GM12878 (cell line): ENCODE data around the gene ZNF581. TPM values are rescaled to one million over a fixed set of nuclear protein-coding genes. Genes with fewer than 3 reads are reported as not detected.

Source experiments
- ATAC-seq: fragments of 200-7000 bp; cut with Tn5 transposase; 3 replicates; pipeline ENCODE4 v1.9.1; 2020; ENCODE audit warnings: mild to moderate bottlenecking, moderate library complexity
- BruUV-seq: library from RNA; stranded (reverse); fragments of 400-500 nt; replicated peaks from 2 replicates; lab custom pipeline; 2021; lab: Mats Ljungman, UMichigan
- CTCF ChIA-PET: fragments of 300-600 bp; sonication (Branson Sonifier 250); formaldehyde crosslinking; extraction: SDS; loops from one replicate; lab custom pipeline; 2021; ENCODE audit warnings: inconsistent platforms; lab: Yijun Ruan, JAX
- POLR2A ChIA-PET: fragments of 350-600 bp; formaldehyde crosslinking; extraction: SDS; loops from one replicate; lab custom pipeline; 2021; ENCODE audit warnings: inconsistent platforms; lab: Charles Lee
- RAD21 ChIA-PET: fragments of 300-600 bp; sonication (Branson Sonifier 250); formaldehyde crosslinking; loops from one replicate; lab custom pipeline; 2023; ENCODE audit warnings: antibody characterized with exemption; ENCODE audit not compliant: unreplicated experiment; lab: Charles Lee
- SMC1A ChIA-PET: fragments of 300-600 bp; sonication (Branson Sonifier 250); formaldehyde crosslinking; loops from one replicate; lab custom pipeline; 2023; ENCODE audit not compliant: unreplicated experiment, uncharacterized antibody; lab: Charles Lee
- DNase-seq: peaks from one replicate; pipeline ENCODE4 v3.0.0-alpha.2; 2011; ENCODE audit warnings: low read depth, low spot score
- FAIRE-seq: peaks from 3 replicates; lab custom pipeline; 2011; peaks lifted over from hg19 to GRCh38; lab: Jason Lieb, UNC
- H2AFZ ChIP-seq: 2 replicates; pipeline ENCODE4 v1.6.0; 2011; ENCODE audit warnings: low read depth, low read length, control low read depth; ENCODE audit not compliant: control insufficient read depth
- H3K27ac ChIP-seq: 2 replicates; pipeline ENCODE4 v1.5.1; 2011; ENCODE audit warnings: control low read depth; ENCODE audit not compliant: control insufficient read depth, insufficient read depth
- H3K27me3 ChIP-seq, 2 experiments: replicated peaks in 1 of 2; 2 replicates each; pipeline versions ENCODE4 v1.6.0 to v1.6.1; 2011; ENCODE audit warnings: low read length in 1 of 2; ENCODE audit not compliant: control insufficient read depth in 2 of 2, insufficient read depth in 2 of 2
- H3K36me3 ChIP-seq, 2 experiments: 2 replicates each; pipeline ENCODE4 v1.5.1; 2011; ENCODE audit warnings: low read length in 1 of 2; ENCODE audit not compliant: control insufficient read depth in 2 of 2, insufficient read depth in 2 of 2
- H3K4me1 ChIP-seq: 2 replicates; pipeline ENCODE4 v1.6.1; 2011; ENCODE audit warnings: mild to moderate bottlenecking, low read length, moderate library complexity, mixed read lengths; ENCODE audit not compliant: control insufficient read depth, insufficient read depth
- H3K4me2 ChIP-seq: 2 replicates; pipeline ENCODE4 v1.6.0; 2011; ENCODE audit warnings: control low read depth; ENCODE audit not compliant: control insufficient read depth, insufficient read depth
- H3K4me3 ChIP-seq: fragments of 200-600 bp; sonication (generic); 2 replicates; pipeline ENCODE4 v1.5.1; 2016
- H3K79me2 ChIP-seq: 2 replicates; pipeline ENCODE4 v1.6.0; 2011; ENCODE audit warnings: low read length; ENCODE audit not compliant: control insufficient read depth, insufficient read depth
- H3K9ac ChIP-seq: 2 replicates; pipeline ENCODE4 v1.8.0; 2011; ENCODE audit warnings: low read length, control low read depth, mixed read lengths; ENCODE audit not compliant: control insufficient read depth, insufficient read depth
- H3K9me3 ChIP-seq: replicated peaks from 3 replicates; pipeline ENCODE4 v1.5.1; 2011; ENCODE audit warnings: mild to moderate bottlenecking, low read length; ENCODE audit not compliant: control insufficient read depth, insufficient read depth
- H4K20me1 ChIP-seq: 2 replicates; pipeline ENCODE4 v1.6.0; 2011; ENCODE audit not compliant: control insufficient read depth, insufficient read depth
- ATF7 ChIP-seq: fragments of 450-650 bp; IDR thresholded peaks from 2 replicates; pipeline ENCODE4 v1.6.1; 2016; ENCODE audit warnings: low read depth, mild to moderate bottlenecking
- CBFB ChIP-seq: IDR thresholded peaks from 2 replicates; pipeline ENCODE4 v1.6.1; 2016; ENCODE audit warnings: antibody characterized with exemption, low read depth
- CREB1 ChIP-seq: IDR thresholded peaks from 2 replicates; pipeline ENCODE4 v1.6.1; 2012; ENCODE audit warnings: low read depth, mild to moderate bottlenecking, inconsistent platforms
- EED ChIP-seq: sonication (generic); IDR thresholded peaks from 2 replicates; pipeline ENCODE4 v1.6.1; 2016; ENCODE audit warnings: antibody characterized with exemption, low read depth
- ETV6 ChIP-seq, 2 experiments: fragments of 450-650 bp in 1 of 2; IDR thresholded peaks in 1 of 2; conservative IDR thresholded peaks in 1 of 2; 2 replicates each; pipeline ENCODE4 v1.6.1; 2014; ENCODE audit warnings: antibody characterized with exemption in 1 of 2, borderline replicate concordance in 1 of 2, low read depth in 1 of 2, mild to moderate bottlenecking in 1 of 2, moderate library complexity in 1 of 2
- FOXM1 ChIP-seq: IDR thresholded peaks from 2 replicates; pipeline ENCODE4 v1.6.1; 2012; ENCODE audit warnings: low read depth, mild to moderate bottlenecking, inconsistent platforms, low read length, moderate library complexity
- GABPA ChIP-seq: IDR thresholded peaks from 2 replicates; pipeline ENCODE4 v1.6.1; 2014; ENCODE audit warnings: antibody characterized with exemption, low read depth, mild to moderate bottlenecking, inconsistent platforms
- IKZF2 ChIP-seq, 2 experiments: fragments of 450-650 bp; IDR thresholded peaks; 2 replicates each; pipeline ENCODE4 v1.6.1; 2017; ENCODE audit warnings: mild to moderate bottlenecking in 2 of 2, moderate library complexity in 2 of 2
- JUNB ChIP-seq: IDR thresholded peaks from 2 replicates; pipeline ENCODE4 v1.6.1; 2016; ENCODE audit warnings: antibody characterized with exemption, mild to moderate bottlenecking
- MTA2 ChIP-seq: fragments of 450-650 bp; IDR thresholded peaks from 2 replicates; pipeline ENCODE4 v1.6.1; 2016; ENCODE audit warnings: low read depth, mild to moderate bottlenecking, moderate library complexity
- MTA3 ChIP-seq: IDR thresholded peaks from 2 replicates; pipeline ENCODE4 v1.6.1; 2012; ENCODE audit warnings: low read length, inconsistent platforms, borderline replicate concordance
- NFIC ChIP-seq: IDR thresholded peaks from 2 replicates; pipeline ENCODE4 v1.6.1; 2012; ENCODE audit warnings: low read depth, mild to moderate bottlenecking, inconsistent platforms, low read length, moderate library complexity
- NRF1 ChIP-seq: conservative IDR thresholded peaks from 2 replicates; pipeline ENCODE4 v1.6.1; 2011; ENCODE audit warnings: mild to moderate bottlenecking, low read depth, low read length, improper control_type of control experiment
- RUNX3 ChIP-seq: IDR thresholded peaks from 2 replicates; pipeline ENCODE4 v1.6.1; 2012; ENCODE audit warnings: low read length, inconsistent platforms
- YY1 ChIP-seq: IDR thresholded peaks from 2 replicates; pipeline ENCODE4 v1.6.1; 2011; ENCODE audit warnings: low read depth, mild to moderate bottlenecking, low read length
- WGBS: methylation state at CpG from one replicate; pipeline ENCODE4 v1.1.6; 2016; ENCODE audit warnings: low lambda C conversion rate; ENCODE audit not compliant: insufficient replicate concordance, insufficient coverage; ENCODE audit errors: missing lambda C conversion rate; 5-methylcytosine and 5-hydroxymethylcytosine counted together
- in situ Hi-C: fragments of 300-500 bp; cut with MboI; formaldehyde crosslinking; loops from 9 replicates; pipeline ENCODE4 v1.14.3; 2018; ENCODE audit warnings: mixed read lengths
- intact Hi-C: fragments of 100-400 bp; cut with micrococcal nuclease; formaldehyde crosslinking; loops from one replicate; pipeline ENCODE4 v1.14.2; 2022; ENCODE audit not compliant: unreplicated experiment
- polyA plus RNA-seq, 11 experiments: library from polyadenylated mRNA; depleted of rRNA in 4 of 11; unstranded in 6 of 11; stranded (reverse) in 5 of 11; fragments of >200 nt; fragmentation: Nextera tagmentation in 4 of 11; fragmentation: Illumina TruSeq in 1 of 11; extraction: Ambion mirVana in 4 of 11; extraction: Trizol in 1 of 11; gene quantifications; 1 replicate in 1 of 11; 2 replicates in 10 of 11; pipeline versions ENCODE4 v1.2.1 to v1.2.3, GENCODE V29; 2011 to 2016; ENCODE audit warnings: inconsistent platforms in 2 of 11, missing spikeins in 2 of 11, low read depth in 1 of 11
- total RNA-seq, 4 experiments: library from RNA; depleted of rRNA in 3 of 4; stranded (reverse); fragments of >200 nt in 3 of 4; fragmentation: Illumina TruSeq in 1 of 4; extraction: Trizol in 1 of 4; gene quantifications; 2 replicates each; pipeline versions ENCODE4 v1.2.1 to v1.2.3, GENCODE V29; 2013 to 2021
- TF ChIP-seq, protein P1 (sequence below): fragments of 450-650 bp; IDR thresholded peaks from 2 replicates; pipeline ENCODE4 v1.6.1; 2016; ENCODE audit warnings: mild to moderate bottlenecking
- TF ChIP-seq, protein P2 (sequence below): fragments of 450-650 bp; IDR thresholded peaks from 2 replicates; pipeline ENCODE4 v1.6.1; 2017; ENCODE audit warnings: low read depth, mild to moderate bottlenecking, moderate library complexity
- TF ChIP-seq, protein P3 (sequence below): fragments of 450-650 bp; formaldehyde crosslinking; IDR thresholded peaks from 2 replicates; pipeline ENCODE4 v1.5.0; 2022; ENCODE audit warnings: mild to moderate bottlenecking, missing genetic modification characterization

Gene ZNF581
- total and polyA plus RNA-seq, 10 of the 15 experiments (the other 5 are each of a cell fraction or from before 2014, with no cell fraction given): 4.7 to 45.4 (median 22.2) TPM

DNA sequence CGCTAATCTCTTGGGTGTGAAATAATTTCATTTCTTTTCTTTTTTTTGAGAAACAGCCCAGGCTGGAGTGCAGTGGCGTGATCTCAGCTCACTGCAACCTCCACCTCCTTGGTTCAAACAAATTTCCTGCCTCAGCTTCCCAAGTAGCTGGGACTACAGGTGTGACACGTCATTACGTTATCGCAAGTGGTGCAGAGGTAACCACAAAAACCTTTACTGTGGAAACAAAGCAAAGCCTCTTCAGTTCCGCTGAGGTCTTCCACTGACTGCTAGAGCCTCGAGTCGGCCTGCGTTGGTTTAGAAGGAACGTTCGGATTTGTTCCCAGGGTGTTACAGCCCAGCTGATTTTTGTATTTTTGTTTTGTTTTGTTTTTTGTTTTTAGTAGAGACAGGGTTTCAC lies 17.1 kb upstream of the ZNF581 start:
- ChIA-PET CTCF (interaction anchor here (0.7 to 7.9 kb wide), 11 partner anchors 12 to 722 kb away, joined by 3 to 76 read pairs (median 7); partner anchors contain the start of genes FIZ1, U2AF2, ZNF628 and ZNF865), RAD21 (interaction anchor here (0.9 to 2.5 kb wide), 7 partner anchors 7 to 123 kb away, joined by 3 to 12 read pairs (median 6); partner anchors contain the start of genes FIZ1, U2AF2 and ZNF579), POLR2A (interaction anchor here (0.8 to 1.5 kb wide), 4 partner anchors 20 to 165 kb away, joined by 3 to 5 read pairs (median 4); partner anchors contain the start of gene ISOC2), SMC1A (interaction anchor here (0.6 to 2.0 kb wide), 7 partner anchors 20 to 165 kb away, joined by 3 to 5 read pairs (median 3); partner anchors contain the start of genes ISOC2 and U2AF2)
- H2AFZ ChIP-seq: peak overlapping the region; percentile 35; the same call in 1 of the 2 replicates
- H3K36me3 ChIP-seq: no peaks in the 10 kb centered on the region
- DNase-seq (no peak), FAIRE-seq (peak; percentile 96), ATAC-seq (peak; percentile 19; the same call in 2 of the 3 replicates)
- H3K4me1 ChIP-seq: peaks cover 9% of the 10 kb centered on the region; the same call in 1 of the 2 replicates
- H3K27me3 ChIP-seq: no peaks in the 10 kb centered on the region
- no peaks in the 10 kb centered on the region; the same call in 2 of the 3 replicates for H3K9me3 ChIP-seq
- 57% methylated on average over 11 of the region's 11 CpGs for WGBS
- H3K4me2 ChIP-seq: peak overlapping the region; percentile 60
- intact Hi-C loops: no loop called here
- no peak overlapping the region for H3K9ac ChIP-seq
- H3K4me3 ChIP-seq: no peak overlapping the region
- H3K27ac ChIP-seq: no peak overlapping the region; the same call in 1 of the 2 replicates
- no peaks in the 10 kb centered on the region for H4K20me1 ChIP-seq
- in situ Hi-C loops: loop anchor here (5.0 kb wide), 1 partner anchor 484 kb away; no protein-coding TSS in a partner anchor
- no TSS peak for BruUV-seq
- no peaks in the 10 kb centered on the region for H3K79me2 ChIP-seq
- TF ChIP-seq, protein P1, sequence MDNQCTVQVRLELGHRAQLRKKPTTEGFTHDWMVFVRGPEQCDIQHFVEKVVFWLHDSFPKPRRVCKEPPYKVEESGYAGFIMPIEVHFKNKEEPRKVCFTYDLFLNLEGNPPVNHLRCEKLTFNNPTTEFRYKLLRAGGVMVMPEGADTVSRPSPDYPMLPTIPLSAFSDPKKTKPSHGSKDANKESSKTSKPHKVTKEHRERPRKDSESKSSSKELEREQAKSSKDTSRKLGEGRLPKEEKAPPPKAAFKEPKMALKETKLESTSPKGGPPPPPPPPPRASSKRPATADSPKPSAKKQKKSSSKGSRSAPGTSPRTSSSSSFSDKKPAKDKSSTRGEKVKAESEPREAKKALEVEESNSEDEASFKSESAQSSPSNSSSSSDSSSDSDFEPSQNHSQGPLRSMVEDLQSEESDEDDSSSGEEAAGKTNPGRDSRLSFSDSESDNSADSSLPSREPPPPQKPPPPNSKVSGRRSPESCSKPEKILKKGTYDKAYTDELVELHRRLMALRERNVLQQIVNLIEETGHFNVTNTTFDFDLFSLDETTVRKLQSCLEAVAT: peak; percentile 25; the same call in 1 of the 2 replicates
- TF ChIP-seq JUNB: no peak; the same call in 1 of the 2 replicates
- TF ChIP-seq EED: peak; percentile 91
- TF ChIP-seq, protein P2, sequence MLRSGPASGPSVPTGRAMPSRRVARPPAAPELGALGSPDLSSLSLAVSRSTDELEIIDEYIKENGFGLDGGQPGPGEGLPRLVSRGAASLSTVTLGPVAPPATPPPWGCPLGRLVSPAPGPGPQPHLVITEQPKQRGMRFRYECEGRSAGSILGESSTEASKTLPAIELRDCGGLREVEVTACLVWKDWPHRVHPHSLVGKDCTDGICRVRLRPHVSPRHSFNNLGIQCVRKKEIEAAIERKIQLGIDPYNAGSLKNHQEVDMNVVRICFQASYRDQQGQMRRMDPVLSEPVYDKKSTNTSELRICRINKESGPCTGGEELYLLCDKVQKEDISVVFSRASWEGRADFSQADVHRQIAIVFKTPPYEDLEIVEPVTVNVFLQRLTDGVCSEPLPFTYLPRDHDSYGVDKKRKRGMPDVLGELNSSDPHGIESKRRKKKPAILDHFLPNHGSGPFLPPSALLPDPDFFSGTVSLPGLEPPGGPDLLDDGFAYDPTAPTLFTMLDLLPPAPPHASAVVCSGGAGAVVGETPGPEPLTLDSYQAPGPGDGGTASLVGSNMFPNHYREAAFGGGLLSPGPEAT: peak; percentile 44; the same call in 1 of the 2 replicates
- TF ChIP-seq NFIC: no peak; the same call in 1 of the 2 replicates
- TF ChIP-seq ATF7: 0 out of 2 replicates have a peak, but pooled peaks have one; percentile 29
- TF ChIP-seq CREB1: peak; percentile 48; the same call in 1 of the 2 replicates
- no peak for TF ChIP-seq YY1
- TF ChIP-seq, protein P3, sequence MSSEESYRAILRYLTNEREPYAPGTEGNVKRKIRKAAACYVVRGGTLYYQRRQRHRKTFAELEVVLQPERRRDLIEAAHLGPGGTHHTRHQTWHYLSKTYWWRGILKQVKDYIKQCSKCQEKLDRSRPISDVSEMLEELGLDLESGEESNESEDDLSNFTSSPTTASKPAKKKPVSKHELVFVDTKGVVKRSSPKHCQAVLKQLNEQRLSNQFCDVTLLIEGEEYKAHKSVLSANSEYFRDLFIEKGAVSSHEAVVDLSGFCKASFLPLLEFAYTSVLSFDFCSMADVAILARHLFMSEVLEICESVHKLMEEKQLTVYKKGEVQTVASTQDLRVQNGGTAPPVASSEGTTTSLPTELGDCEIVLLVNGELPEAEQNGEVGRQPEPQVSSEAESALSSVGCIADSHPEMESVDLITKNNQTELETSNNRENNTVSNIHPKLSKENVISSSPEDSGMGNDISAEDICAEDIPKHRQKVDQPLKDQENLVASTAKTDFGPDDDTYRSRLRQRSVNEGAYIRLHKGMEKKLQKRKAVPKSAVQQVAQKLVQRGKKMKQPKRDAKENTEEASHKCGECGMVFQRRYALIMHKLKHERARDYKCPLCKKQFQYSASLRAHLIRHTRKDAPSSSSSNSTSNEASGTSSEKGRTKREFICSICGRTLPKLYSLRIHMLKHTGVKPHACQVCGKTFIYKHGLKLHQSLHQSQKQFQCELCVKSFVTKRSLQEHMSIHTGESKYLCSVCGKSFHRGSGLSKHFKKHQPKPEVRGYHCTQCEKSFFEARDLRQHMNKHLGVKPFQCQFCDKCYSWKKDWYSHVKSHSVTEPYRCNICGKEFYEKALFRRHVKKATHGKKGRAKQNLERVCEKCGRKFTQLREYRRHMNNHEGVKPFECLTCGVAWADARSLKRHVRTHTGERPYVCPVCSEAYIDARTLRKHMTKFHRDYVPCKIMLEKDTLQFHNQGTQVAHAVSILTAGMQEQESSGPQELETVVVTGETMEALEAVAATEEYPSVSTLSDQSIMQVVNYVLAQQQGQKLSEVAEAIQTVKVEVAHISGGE: peak; percentile 64
- TF ChIP-seq IKZF2 (IDR thresholded peaks at IDR 0.05): peak; percentile 81 to 85
- TF ChIP-seq RUNX3: peak; percentile 95
- TF ChIP-seq FOXM1: 0 out of 2 replicates have a peak, but pooled peaks have one; percentile 15
- no peak for TF ChIP-seq NRF1
- 0 out of 4 replicates have a peak, but pooled peaks of 1 of the 2 experiments have one; percentile 25 for TF ChIP-seq ETV6 (conservative IDR thresholded peaks at IDR 0.05 in 1 of 2, IDR thresholded peaks at IDR 0.05 in 1 of 2; ENCODE audit: borderline replicate concordance in 1 of 2, low read depth in 1 of 2)
- 0 out of 2 replicates have a peak, but pooled peaks have one; percentile 36 for TF ChIP-seq MTA2
- peak; percentile 54; the same call in 1 of the 2 replicates for TF ChIP-seq CBFB
- 0 out of 2 replicates have a peak, but pooled peaks have one; percentile 34 for TF ChIP-seq GABPA
- no peak for TF ChIP-seq MTA3
